ENCODE data around the gene TET3.
A peak's percentile ranks its signal among the peaks of the same experiment; 100 is the strongest.

Gene TET3

DNA sequence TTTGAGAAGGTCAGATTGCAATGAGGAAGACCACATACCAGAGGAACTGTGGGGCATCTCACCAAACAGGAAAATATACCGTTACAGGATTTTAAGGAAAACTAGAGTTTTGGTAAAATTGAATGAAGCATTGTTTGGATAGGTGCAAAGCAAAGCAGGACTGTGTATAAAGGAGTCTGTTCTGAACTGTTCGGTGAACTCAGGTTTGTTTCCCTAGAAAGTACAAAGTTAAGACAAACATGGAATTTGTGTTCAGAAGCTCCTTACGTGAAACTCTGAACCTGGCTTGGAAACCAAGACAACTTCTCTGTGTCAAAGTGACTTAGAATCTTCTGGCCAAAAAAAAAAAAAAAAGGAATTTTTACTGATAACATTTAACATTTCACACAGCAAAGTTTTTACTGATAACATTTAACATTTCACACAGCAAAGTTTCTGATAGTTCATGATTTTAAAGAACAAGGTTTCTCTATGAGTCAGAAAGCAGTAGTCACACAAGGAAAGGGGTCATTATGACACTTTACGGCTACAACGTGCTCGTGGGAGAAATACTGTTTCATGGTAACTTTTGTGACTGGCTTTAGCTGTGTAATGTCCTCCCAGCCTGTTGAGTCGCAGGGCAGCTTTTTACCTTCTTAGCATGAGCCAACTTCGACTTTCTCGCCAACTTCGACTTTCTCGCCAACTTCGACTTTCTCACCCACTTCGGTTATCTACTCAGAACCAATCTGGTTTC, 21.2 kb upstream of the TET3 start:
- Histone ChIP-seq H3K27ac (no peak overlapping the region), H3K36me3 (peaks cover 44% of the 10 kb centered on the region), H3K4me2 (no peak overlapping the region), H3K4me3 (no peak overlapping the region), H3K27me3 (no peaks in the 10 kb centered on the region), H3K4me1 (peaks cover 21% of the 10 kb centered on the region), H3K9me3 (peaks cover 27% of the 10 kb centered on the region), H3K9ac (no peak overlapping the region), H4K20me1 (no peaks in the 10 kb centered on the region)
- TF ChIP-seq Cebpa-rat (IDR thresholded peaks at IDR 0.05): no peak

DNA sequence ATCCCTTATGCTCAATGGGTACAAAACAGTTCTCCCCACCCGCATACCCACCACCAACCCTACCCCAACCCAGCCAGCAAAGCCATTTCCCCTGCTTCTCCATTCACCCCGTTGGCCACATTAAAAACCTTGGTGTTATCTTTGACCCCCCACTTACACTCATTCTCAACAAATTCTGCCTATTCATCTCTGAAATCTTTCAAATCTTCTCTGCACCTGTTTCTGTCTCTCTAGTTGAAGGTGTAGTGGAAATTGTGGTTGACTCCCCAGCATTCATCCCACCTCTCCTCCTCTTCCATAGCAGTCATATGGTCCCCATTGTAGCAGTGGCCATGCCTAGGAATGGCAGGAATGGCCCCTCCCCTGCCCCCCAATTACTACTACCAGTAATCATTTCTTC, 20.5 kb upstream of the TET3 start:
- Histone ChIP-seq H3K9ac (no peak overlapping the region), H3K4me2 (no peak overlapping the region)

DNA sequence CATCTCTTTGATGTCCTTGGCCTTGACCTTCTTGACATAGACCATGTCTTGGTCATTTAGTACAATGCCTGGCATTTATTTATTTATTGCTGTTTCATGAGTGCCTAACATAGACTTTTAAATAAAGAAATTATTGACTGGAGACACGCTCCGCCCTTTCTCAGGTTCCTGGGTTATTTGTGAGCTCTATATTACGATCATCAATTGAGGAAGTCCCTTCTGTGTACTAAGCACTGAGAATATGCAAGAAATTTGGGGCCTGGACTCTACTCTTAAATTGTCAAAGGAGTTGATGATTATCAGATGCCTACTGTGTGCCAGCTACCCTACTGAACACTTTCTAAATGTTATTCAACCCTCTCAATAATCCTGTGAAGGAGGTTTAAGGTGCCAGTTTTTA, 19.7 kb upstream of the TET3 start:
- no peak overlapping the region for H3K27ac ChIP-seq
- H3K36me3 ChIP-seq: peaks cover 29% of the 10 kb centered on the region
- H3K9me3 ChIP-seq: peaks cover 27% of the 10 kb centered on the region
- H4K20me1 ChIP-seq: no peaks in the 10 kb centered on the region
- peaks cover 36% of the 10 kb centered on the region for H3K4me1 ChIP-seq
- TF ChIP-seq Cebpa-rat (IDR thresholded peaks at IDR 0.05): no peak
- H3K4me2 ChIP-seq: no peak overlapping the region
- no peak overlapping the region for H3K4me3 ChIP-seq
- no peaks in the 10 kb centered on the region for H3K27me3 ChIP-seq
- no peak overlapping the region for H3K9ac ChIP-seq

More for the DNA sequence above, 20.5 kb upstream of the TET3 start:
- Histone ChIP-seq H4K20me1 (no peaks in the 10 kb centered on the region), H3K36me3 (peaks cover 37% of the 10 kb centered on the region), H3K4me1 (peaks cover 28% of the 10 kb centered on the region), H3K9me3 (peaks cover 27% of the 10 kb centered on the region), H3K27ac (no peak overlapping the region), H3K4me3 (no peak overlapping the region), H3K27me3 (no peaks in the 10 kb centered on the region)
- TF ChIP-seq Cebpa-rat (IDR thresholded peaks at IDR 0.05): no peak

DNA sequence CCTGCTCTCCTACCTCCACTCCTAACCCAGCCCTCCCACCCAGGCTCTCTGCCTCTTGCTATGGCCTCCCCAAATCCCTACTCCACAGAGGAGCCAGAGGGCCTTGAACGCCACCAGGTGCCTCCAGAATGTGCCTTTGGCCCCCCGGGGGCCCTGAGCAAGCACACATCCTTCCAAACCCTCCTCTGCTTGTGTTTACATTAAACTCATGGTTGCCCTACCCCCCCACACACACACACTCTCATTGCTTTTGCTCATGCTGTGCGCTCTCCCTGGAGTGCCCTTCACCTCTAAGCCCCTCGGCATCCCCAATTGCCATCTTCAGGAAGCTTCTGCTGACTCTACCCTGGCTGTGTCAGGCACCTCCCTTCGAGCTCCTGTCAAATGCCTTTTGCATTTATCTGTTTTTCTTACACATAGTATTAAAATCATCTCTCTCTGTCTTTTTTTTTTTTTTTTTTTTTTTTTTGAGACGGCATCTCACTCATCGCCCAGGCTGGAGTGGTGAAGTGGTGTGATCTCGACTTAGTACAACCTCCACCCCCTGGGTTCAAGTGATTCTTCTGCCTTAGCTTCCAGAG, 16.3 kb upstream of the TET3 start:
- H3K9me3 ChIP-seq: no peaks in the 10 kb centered on the region
- peaks cover 70% of the 10 kb centered on the region for H3K4me1 ChIP-seq
- no peaks in the 10 kb centered on the region for H4K20me1 ChIP-seq
- peak overlapping the region; percentile 96 for H3K4me2 ChIP-seq
- no peak for TF ChIP-seq Cebpa-rat (IDR thresholded peaks at IDR 0.05)
- H3K27ac ChIP-seq: peak overlapping the region; percentile 98
- no peaks in the 10 kb centered on the region for H3K36me3 ChIP-seq
- no peak overlapping the region for H3K9ac ChIP-seq
- no peaks in the 10 kb centered on the region for H3K27me3 ChIP-seq
- H3K4me3 ChIP-seq: no peak overlapping the region

DNA sequence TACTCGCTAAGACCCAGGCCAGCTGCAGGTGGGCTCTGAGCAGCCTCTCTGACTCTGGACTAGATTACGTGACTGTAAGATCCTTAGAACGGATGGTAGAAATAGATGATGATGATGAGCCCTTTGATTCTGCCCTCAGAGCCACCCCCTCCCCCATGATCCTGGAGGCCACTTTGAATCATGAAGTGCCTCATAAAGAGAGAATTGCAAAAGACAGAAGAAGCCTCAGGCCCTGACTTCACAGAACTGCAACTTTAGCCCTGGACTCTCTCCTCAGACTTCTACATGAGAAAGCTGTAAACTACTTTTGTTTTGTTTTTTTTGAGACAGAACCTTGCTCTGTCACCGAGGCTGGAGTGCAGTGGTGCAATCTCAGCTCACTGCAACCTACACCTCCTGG, 15.4 kb upstream of the TET3 start:
- peak overlapping the region; percentile 96 for H3K4me2 ChIP-seq
- no peaks in the 10 kb centered on the region for H3K36me3 ChIP-seq
- no peak overlapping the region for H3K4me3 ChIP-seq
- H3K27me3 ChIP-seq: no peaks in the 10 kb centered on the region
- peak overlapping the region; percentile 82; the same call in 1 of the 2 replicates for H3K9ac ChIP-seq
- H3K27ac ChIP-seq: peak overlapping the region; percentile 98
- H3K4me1 ChIP-seq: peaks cover 75% of the 10 kb centered on the region
- no peak for TF ChIP-seq Cebpa-rat (IDR thresholded peaks at IDR 0.05)
- H4K20me1 ChIP-seq: no peaks in the 10 kb centered on the region
- H3K9me3 ChIP-seq: no peaks in the 10 kb centered on the region

DNA sequence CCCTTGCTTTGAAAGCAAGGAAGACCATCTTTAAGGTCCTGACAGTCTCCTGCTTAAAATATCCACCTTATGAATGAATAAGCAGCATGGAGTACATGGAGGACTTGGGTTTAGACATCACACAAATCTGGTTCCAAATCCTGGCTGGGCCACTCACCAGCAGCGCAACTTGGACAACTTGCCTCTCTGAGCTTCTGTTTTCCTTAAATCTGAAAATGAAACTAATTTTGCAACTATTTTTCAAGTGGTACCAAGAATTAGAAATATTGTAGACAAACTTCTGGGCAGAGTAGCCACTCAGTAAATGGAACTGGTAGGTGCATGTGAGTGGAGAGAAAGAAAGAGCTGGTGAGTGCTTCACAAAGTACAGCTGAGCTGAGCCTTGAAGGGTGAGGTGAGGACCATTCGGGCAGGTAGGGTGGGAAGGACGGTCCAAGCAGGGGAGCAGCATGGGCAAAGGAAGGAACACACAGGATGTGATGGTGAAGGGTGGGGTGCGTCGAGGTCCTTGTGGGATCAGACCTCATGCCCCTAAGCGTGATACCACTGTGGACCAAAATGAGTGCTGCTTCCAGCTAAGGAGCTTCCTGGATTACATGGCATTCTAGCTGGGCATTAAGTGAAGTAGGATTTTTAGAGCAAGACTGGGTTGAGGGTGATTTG, 14.4 kb upstream of the TET3 start:
- no peaks in the 10 kb centered on the region for H3K36me3 ChIP-seq
- no peaks in the 10 kb centered on the region for H3K27me3 ChIP-seq
- H4K20me1 ChIP-seq: no peaks in the 10 kb centered on the region
- peak overlapping the region; percentile 82 for H3K9ac ChIP-seq
- peaks cover 82% of the 10 kb centered on the region for H3K4me1 ChIP-seq
- H3K27ac ChIP-seq: peak overlapping the region; percentile 98
- no peak for TF ChIP-seq Cebpa-rat (IDR thresholded peaks at IDR 0.05)
- peak overlapping the region; percentile 48 for H3K4me3 ChIP-seq
- peak overlapping the region; percentile 96 for H3K4me2 ChIP-seq
- no peaks in the 10 kb centered on the region for H3K9me3 ChIP-seq

DNA sequence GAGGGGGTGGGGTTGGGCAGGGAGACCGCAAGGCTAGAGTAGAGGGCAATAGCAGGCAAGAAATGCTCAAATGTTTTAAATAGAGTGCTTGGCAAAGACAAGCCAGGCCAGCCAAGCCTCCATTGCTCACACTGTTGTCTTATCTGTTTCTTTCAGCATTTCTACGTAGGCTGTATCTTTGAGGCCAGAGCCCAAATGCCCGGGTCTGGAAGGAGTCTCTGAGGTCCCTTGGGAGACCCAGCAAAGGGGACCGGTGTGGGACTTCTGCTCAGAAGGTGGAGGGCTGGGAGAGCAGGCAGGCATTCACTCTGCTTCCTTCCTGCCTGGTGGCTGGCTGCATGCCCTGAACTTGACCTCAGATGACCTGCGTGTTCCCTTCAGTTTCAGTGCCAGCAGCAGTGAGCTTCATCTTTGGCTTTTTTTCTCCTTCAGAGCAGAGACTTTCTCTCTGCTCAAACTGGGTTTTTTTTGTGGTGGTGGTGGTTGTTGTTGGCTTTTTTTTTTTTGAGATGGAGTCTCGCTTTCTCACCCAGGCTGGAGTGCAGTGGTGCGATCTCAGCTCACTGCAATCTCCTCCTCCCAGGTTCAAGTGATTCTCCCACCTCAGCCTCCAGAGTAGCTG, 13.7 kb upstream of the TET3 start:
- H3K27ac ChIP-seq: peak overlapping the region; percentile 98
- H3K4me3 ChIP-seq: peak overlapping the region; percentile 48
- peak overlapping the region; percentile 82 for H3K9ac ChIP-seq
- H3K4me1 ChIP-seq: peaks cover 89% of the 10 kb centered on the region
- no peaks in the 10 kb centered on the region for H3K36me3 ChIP-seq
- H3K27me3 ChIP-seq: no peaks in the 10 kb centered on the region
- no peaks in the 10 kb centered on the region for H4K20me1 ChIP-seq
- peak overlapping the region; percentile 96 for H3K4me2 ChIP-seq
- TF ChIP-seq Cebpa-rat (IDR thresholded peaks at IDR 0.05): no peak
- H3K9me3 ChIP-seq: no peaks in the 10 kb centered on the region

DNA sequence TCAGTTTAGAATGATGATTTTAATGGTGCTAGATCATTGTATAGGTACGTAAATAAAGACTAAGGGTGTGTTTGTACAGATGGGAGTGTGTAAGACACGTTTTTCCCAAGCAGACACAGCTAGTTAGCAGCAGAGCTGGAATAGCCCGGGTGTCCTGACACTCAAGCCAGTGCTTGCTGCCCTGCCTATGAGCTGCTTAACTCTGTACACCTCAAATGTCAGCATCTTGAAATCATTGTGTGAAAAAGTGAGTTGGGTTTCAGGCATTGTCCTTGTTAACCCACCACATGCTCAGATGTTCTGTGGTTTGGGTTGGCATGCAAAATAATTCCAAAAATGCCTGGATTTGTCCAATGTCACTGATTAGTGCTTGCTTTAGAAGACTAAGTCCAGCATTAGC, 13.0 kb upstream of the TET3 start:
- Histone ChIP-seq H3K27ac (peak overlapping the region; percentile 98), H3K9me3 (no peaks in the 10 kb centered on the region), H3K4me1 (peaks cover 91% of the 10 kb centered on the region), H3K9ac (peak overlapping the region; percentile 82), H3K4me2 (peak overlapping the region; percentile 96), H4K20me1 (no peaks in the 10 kb centered on the region), H3K4me3 (peak overlapping the region; percentile 48), H3K27me3 (no peaks in the 10 kb centered on the region), H3K36me3 (no peaks in the 10 kb centered on the region)
- TF ChIP-seq Cebpa-rat (IDR thresholded peaks at IDR 0.05): no peak

DNA sequence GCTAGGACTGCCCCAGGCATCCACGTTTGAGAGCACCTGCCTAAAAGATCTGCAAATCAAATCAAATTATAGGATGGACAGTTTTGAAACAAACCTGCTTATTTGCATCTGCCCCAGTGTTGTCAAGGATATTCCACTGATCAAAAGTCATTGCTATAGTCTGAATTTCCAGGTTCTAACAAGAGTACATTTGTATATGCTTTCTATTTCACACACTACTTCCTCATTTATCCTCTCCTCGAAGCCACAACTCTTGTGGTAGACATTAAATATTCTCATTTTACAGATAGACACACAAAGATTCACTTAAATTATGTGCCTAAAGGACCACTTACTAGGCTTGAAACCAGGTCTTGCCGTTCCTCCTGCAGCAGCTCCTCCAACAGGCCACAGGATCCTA, 11.9 kb upstream of the TET3 start:
- no peaks in the 10 kb centered on the region for H3K36me3 ChIP-seq
- peaks cover 82% of the 10 kb centered on the region for H3K4me1 ChIP-seq

More for the DNA sequence above, 11.9 kb upstream of the TET3 start:
- Histone ChIP-seq H3K27me3 (no peaks in the 10 kb centered on the region), H3K27ac (peak overlapping the region; percentile 98), H3K4me3 (no peak overlapping the region), H3K9ac (peak overlapping the region; percentile 82; the same call in 1 of the 2 replicates), H3K4me2 (peak overlapping the region; percentile 96), H3K9me3 (no peaks in the 10 kb centered on the region), H4K20me1 (no peaks in the 10 kb centered on the region)
- TF ChIP-seq Cebpa-rat (IDR thresholded peaks at IDR 0.05): no peak
